GM19395 (cell line): ENCODE results near the gene KRT71.

Source experiments
- ATAC-seq: cut with Tn5 transposase; IDR thresholded peaks from one replicate; pipeline ENCODE4 v1.9.1; 2021; ENCODE audit warnings: mild to moderate bottlenecking, moderate library complexity; ENCODE audit not compliant: unreplicated experiment

The KRT71 gene

DNA sequence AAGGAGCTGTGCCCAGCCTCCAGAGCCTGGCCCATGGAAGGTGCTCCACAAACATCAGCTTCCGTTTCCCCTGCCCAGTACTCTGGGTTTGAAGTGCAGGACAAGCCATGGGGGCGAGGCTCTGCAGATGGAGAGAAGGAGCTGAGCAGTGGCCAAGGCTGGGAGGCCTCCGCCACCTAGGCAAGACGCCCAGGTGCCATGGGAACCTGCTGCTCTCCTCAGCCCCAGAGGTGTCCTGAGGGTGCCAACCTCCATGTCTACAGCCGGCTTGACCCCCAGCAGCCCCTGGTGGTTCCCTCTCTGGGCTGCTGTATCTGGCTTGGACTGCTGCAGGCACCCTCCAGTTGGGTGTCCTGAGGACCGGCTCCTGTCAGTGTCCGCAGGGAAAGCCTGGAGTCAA, 12.4 kb downstream of the KRT71 start:
- no peak for ATAC-seq

DNA sequence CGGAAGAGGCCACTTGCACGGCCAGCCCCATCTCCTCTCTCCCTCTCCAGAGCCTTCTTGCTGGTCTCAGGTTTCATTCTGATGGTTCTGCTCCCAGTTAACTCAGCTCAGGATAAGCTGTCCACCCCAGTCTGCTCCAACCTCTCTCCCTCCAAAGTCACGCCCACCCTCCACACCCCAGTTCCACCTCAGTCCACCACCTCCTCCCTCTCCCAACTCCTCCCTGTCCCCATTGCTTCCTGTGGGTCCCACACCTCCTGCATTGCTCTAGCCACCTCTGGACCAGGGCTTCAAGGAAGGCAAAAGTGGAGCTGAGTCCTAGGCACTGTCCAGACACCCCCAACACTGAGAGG, 13.1 kb downstream of the KRT71 start:
- ATAC-seq, result no peak

DNA sequence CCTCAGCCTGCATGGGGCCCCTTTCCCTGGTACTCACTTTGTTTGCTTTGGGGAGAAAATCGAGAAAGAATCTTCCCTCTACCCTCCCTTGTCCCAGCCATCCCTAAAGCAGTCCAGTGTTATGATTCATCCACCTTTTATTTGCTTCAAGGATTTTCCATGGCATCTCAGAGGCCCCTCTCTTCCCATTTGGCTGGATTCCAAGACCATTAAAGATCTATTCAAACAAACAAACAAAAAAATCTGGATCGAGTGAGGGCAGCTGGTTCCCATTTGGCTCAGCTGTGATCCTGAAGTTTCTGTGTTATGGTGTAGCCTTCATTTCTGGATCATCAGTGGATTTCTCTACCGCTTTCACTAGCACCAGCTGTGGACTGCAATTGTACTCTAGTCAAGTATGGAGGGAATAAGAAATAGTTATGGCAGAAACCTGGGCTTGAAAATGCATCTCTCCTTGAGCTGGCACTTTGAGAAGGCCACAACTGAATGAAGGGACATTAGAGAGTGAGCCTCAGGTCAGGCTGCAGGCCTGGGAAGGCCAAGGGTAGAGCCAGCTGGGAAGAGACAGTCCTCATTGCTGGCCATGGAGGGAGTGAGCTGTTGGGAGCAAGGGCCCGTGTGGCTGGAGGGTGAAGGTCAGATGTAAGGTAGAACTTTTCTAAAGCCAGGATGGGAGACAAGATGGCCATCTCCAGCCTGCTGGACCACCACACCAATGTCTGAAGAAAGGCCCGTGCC, 13.7 kb downstream of the KRT71 start:
- ATAC-seq, result no peak

DNA sequence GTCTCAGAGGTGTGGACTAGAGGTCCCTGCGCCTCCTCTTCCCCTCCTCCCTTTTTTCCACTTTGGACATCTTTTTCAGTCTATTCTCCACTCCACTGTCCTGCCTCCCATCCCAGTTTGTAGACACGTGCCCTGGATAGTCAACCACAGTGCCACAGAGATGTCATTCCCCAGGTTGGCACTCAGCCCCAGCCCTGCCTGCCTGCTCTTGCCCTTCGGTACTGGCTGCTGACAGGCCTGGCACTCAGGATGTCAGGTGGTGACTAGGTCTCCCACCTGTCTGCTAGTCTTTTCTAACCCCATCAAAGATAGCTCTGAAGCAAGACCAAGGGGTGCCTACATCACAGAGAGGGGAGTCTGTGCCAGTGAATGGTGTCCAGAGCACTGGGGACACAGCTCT, 15.8 kb downstream of the KRT71 start:
- ATAC-seq, result no peak

DNA sequence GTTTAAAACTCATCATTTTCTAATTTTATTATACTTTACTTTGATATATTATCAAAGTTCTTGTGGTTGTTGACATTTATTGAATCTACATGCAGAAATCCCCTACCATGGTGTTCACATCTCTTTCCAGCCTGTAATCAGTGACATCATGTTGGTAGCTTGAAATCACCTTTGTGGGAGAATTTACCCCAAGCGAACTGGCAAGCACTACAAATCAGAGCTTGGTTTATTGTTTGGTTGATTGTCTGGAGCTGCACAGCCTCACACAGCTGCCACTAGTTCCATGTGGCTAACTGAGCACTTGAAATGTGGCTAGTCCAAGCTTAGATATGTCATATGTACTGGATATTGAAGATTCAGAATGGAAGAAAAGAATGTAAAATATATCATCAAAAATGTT, 17.4 kb downstream of the KRT71 start:
- ATAC-seq, result no peak

DNA sequence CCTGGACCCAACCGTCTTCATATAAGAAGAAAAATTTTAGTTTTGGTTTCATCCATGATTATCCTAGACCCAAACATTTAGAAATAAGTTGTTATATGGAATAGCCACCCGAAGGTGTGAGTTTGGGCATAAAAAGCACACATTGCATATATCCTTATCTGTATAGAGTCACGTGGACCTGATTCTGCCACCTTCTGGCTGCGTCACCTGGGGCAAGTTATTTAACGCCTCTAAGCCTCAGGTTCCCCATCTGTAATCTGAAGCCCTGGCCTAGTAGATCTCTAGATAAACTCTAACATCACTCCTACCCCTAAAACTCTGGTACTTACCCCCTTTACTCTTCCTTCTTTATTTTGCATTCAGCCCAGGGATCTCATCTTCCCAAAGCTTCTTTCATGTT, 18.5 kb downstream of the KRT71 start:
- no peak for ATAC-seq

DNA sequence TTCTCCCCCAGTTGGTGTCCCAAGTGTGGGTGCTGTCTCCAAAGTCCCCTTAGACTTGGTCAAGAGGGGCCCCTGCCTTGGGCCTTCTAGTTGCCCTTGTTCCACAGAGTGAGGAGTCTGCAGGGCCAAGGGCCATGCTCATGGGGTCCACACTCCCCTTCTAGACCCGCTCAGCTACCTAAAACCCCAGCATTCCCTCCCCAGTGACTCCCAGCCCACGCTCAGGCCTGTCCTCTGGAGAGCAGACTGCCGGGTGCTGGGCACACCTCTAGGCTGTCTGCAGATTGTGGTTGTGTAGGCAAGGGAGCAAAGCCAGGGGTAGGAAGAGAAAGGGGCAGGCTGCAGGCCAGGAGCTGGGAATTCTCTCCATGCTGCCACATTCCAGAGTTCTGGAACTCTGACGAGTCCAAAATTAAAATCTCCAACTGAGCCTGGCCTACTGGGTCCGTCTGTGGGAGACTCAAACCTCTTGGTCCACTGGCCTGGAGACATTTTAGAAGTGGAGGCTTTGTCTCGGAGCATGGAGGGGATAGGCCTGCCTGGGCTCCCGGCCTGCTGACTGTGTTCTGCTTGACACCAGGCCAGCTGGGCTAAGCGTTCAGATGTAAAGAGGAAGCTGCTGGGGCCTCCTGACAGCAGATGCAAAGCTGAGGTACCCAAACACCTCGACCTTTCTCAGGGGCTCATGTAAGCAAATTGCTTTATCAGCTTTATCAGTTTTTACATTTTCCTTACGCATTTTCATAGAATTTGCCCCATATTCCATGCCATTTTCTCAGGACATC, 19.1 kb downstream of the KRT71 start:
- no peak for ATAC-seq

DNA sequence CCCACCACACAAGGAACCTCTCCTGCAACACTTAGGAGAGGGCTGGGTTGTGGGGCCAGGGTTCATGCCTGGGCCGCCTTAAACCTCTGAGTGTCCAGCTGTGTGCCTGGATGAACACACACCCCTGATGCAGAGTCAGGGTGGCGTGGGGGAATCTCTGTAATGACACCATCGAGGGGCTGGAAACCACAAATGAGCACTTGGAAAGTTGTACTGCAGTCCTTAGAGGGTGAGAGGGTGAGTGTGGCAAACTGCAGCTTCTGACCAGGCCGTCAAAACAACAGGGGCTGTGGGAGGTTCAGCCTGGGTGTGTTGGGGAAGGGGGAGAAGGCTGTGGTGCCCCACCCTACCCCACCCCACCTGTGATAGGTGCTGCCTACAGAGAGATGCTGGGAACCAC, 20.3 kb downstream of the KRT71 start:
- ATAC-seq, result no peak

DNA sequence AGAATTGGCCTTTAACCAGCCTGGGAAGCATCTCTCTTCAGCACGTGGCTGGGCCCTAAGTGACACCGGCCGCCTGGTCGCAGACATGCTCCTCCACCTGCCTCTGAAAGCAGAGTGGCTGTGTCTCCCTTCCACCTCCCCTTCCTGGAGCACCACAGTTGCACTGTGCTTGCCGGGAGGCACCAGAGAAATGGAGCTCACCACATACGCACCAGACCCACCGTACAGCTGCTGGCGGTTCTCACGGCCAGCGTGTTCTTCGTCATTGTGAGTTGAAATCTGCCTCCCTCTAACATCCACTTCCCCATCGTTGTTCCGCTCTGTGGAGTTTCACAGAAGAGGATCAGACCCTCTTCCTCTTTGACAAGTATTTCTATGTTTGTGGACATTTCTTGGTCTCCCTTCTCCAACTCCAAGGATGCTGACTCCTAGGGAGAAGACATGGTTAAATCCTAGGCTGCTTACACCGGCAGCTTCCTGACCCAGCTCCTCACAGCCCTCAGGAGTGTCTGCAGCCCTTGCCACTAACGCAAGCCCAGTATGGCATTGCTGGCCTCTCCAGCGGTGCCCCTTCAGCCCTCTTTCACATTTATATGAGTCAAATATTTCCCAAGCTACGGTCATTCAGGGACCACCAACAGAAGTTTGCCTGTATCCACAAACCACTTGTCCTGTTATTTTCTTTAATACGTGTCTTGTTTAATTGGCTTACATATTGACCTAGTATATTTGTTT, 21.2 kb downstream of the KRT71 start:
- ATAC-seq, result no peak

DNA sequence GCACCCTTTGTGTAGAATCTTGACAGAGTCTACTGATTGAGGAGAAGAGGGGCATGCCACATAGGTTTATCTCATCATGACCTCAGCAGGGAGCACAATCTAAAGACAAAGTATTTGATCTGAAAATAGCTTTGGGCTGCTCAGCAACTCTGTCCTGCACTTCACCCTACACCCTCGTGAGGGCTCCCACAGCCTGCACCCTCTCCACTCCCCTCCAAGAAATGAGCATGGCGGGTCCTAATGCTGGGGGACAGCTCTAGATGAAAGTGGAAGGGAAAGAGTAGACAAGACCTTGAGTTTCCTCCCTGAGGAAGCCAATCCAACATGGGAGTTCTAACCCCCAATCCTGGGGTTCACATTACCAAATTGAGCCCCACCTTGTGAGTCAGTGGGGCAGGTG, 22.0 kb downstream of the KRT71 start:
- ATAC-seq, result no peak

DNA sequence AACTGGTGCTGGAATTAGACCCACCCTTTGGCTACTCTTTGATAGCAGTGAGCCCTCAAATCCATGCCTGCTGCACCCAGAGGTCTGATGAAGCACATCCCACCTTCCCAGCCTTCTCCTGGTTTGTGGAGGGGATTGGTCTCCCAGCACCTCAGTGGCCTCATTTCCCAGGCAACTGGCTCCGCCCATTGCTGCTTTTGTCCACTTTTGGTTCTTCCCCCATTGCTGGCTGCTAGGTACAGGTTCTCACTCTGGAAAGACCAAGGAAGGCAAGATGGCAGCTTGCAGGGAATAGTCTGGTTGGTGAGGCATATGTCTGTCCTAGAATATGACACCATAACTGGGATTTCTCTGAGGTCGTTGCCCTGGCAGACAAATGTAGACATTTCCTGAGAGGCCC, 22.6 kb downstream of the KRT71 start:
- no peak for ATAC-seq

DNA sequence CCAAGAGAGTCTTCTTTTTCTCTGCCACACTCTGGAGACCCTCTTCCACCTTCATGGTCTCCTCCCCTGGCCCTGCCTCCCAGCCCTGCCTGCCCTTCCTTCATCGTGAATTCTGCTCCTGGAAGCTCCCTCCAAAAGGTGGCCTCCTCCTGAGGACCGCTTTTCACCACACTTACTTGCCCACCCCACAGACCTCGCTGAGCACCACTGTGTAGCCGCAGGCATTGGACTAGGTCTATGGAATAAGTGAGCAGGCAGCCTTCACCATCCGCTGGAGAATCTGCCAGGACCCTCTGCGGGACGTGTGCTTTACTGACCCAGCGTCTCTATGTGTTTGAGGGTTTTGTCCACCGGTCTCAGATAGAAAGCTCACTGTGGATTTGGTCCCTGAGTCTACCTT, 23.1 kb downstream of the KRT71 start:
- no peak for ATAC-seq

DNA sequence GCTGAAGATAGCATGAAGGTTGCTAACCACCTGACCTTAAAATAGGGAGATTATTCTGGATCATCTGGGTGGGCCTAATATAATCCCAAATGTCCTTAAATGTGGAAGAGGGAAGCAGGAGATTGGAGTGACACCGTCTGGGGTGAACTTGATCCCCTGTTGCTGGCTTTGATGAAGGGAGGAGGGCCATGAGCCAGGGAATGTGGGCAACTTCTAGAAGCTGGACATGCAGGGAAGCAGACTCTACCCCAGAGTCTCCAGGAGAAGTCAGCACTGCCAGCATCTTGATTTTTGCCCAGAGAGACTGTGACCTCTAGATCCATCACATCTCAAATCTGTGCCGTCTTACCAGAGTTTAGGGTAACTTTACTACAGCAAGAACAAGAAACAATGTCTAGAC, 23.5 kb downstream of the KRT71 start:
- ATAC-seq, result no peak

DNA sequence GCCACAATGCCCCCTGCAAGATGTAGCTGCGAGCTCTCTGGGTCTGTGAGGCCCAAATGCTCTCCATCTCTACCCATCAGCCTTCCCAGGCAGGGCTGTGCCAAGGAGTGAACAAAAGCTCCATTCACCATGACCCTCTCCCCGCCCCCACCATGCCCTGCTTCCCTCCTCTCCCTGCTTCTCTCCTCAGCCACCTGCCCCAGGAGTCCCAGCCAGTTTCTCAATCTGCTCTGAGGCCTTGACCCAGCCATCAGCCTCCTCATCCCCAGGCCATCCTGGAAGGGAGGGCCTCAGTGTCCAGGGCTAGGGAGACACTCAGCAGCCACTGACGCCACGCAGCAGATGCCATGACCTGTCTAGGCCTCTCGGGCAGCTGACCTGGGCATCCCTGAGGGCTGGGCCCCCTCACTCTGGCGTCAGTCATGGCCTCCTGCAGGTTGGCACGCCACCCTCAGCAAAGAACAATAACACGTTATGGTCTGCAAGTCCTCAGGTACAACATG, 24.3 kb downstream of the KRT71 start:
- no peak for ATAC-seq

DNA sequence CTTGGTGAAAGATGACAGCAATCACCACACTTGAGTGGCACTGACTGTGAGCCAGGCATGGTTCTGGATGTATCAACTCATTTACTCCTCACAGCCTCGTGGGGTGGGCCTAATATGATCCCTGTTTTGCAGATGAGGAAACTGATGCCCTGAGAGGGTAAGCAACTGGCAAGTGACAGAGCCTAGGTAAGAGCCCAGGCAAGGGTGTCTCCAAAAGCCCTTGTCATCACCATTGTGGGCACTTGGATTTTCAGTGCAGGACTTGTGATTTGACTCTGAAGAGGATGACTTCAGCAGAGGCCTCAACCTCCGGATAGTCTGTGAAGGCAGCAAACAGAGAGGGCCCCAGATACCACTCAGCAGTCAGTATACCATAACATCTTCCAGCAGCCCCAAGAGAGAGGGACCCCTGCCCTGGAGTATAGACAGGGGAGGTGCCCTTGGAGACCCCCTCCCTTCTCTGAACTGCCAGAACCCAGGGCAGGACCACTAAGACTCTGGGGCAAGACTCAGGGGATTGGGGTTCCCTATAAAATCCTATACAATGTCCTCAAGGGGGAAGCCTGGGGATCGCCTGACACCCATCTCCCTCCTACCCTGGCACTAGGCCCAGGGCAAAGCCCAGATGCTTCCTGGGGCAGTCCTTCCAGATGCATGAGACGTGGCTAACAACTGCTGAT, 25.7 kb downstream of the KRT71 start:
- ATAC-seq, result no peak

DNA sequence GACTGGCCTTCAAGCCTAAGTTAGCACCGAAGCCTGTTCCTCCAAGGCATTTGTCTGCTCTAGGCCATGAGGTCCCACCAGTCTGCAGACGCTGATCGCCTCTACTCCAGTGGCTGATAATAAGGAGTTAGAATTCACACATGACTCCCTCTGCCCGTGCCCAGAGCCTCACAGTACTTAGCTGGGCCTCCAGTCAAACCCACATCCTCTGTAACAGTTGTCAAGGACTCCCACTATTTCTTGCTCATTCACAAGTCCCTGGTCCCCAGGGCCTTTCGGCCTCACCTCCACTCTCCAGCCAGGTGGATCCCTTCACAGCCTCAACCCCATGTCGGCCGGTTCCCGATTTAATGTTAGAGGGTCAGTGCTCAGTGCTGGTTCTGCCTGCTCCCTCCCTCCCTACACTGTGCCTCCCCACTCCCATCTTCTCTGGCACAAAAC, 26.4 kb downstream of the KRT71 start:
- no peak for ATAC-seq

DNA sequence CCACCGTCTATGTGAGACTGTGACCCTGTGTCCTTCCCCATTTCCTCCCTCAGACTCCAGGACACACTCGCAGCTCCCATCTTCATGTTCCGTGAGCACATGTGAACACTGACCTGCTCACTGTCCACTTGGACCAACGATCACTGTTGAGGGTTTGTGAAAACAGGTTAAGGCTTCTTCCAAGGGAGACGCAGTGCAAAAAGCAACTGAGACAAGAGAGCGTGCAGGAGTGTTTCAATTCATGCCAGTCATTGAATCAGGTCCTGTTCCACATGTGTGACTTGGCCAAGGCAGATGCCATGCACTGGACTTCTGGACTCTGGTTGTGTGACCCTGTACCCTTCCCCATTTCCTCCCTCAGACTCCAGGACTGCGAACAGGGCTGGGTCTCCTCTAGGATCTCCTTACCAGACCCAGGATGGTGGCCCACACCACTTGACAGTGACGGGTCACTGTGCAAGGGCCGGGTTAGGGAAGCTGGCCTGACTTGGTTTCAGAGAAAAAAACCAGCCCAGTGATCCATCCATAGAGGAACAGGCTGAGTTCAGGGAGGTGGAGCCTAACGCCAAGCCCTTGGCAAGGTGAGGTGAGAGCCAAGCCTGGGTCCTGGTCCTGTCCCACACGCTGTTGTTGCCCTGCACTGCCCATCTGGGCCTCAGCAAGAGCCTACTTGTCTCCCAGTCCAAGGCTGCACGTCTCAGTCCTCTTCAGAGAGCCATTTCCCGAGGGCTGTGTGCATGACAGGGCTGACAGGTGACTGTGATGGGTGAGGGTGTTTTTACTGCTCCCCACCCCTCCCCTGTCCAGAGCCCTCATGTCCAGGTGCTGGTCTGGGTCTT, 27.1 kb downstream of the KRT71 start:
- no peak for ATAC-seq

DNA sequence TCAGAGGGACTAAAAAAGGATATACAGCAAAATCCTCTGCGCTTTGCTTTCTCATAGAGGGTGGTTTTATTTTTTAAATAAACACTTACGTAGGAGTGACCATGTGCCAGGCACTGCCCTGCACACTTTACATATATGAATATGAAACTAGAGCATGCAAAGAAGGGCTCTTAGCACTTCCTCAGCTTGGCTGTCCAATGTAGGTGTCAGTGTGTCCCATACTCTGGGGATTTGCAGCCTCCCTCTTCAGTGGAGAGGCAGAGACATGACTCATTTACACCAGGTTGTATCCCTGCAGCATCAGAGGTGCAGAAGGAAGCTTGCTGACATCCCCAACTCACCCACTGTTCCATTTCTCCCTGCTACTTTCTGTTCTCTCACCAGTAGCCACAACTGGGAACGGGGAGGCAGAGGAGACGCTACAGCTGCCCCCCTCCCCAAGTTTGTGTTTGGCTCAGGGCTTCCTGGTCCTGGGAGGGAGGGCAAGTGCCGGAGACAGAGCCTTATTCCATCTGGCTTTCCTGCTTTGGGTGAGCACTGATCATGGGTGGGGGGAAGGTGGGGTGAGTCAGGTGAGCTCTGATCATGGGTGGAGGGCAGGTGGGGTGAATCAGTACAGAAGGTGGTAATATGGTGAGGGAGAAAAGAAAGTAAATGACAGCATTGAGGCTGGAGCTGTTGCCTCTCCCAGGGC, 27.9 kb downstream of the KRT71 start:
- ATAC-seq, result no peak

DNA sequence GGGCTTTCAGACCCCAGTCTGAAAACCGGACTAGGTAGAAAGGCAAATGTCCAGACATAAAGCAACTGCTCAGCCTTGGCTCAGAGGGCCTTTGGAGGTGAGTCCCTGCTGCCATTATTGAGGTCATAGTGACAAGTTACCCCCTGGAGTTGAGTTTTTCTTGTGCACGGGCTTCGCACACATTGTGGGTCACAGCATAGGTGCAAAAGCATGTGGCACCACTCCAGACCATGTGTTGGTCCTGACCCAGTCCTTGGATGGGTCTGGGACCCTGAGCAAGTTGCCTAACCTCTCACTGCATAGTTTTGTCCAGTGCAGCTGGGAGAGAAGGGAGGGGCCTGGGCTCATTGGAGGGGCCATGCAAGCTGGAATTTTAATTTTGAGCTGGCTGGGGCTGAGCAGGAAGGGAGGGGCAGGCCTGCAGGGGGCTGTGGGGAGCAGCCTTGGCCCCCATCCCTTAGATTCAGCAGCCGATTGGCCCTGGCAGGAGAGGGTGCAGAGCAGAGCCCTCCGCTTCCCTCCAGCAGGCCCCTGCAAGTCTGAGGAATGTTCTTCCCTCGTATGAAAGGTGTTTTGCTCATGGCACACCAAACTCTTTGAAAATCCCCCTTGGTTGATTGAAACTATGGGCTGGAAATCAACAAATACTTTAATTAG, 28.6 kb downstream of the KRT71 start:
- ATAC-seq, result no peak
